NB4 (cell line): ENCODE data around the gene CAMK2A.

Experiments
- CTCF ChIP-seq: IDR thresholded peaks from one replicate; pipeline ENCODE4 v1.5.1; 2012; ENCODE audit warnings: low read depth, low read length
- POLR2A ChIP-seq: IDR thresholded peaks from 2 replicates; pipeline ENCODE4 v1.6.1; 2011; ENCODE audit warnings: mild to moderate bottlenecking; ENCODE audit not compliant: insufficient read length; ENCODE audit errors: extremely low read depth

- TF ChIP-seq CTCF, result no peak
- no peak for TF ChIP-seq POLR2A
Measured at GRCh38 chr5:150288361-150288760, 1.2 kb downstream of the CAMK2A start.
